Measurements from ENCODE around the gene NECAB3.

The NECAB3 gene

GRCh38 chr20:33675136-33675959 lies 1.1 kb upstream of the NECAB3 start:
- Histone ChIP-seq H3K27me3 (ENCODE audit: insufficient read depth, poor library complexity, severe bottlenecking) (no peaks in the 10 kb centered on the region), H3K27ac (replicated peaks) (no peak overlapping the region), H3K4me3 (replicated peaks; ENCODE audit: insufficient read depth, low read length) (no peak overlapping the region)
- no peak for DNase-seq (ENCODE audit: low read depth in 1 of 2, low spot score in 1 of 2)
- TF ChIP-seq REST (IDR thresholded peaks at IDR 0.05; ENCODE audit: insufficient replicate concordance, low read depth) (no peak), POLR2AphosphoS5 (IDR thresholded peaks at IDR 0.05; ENCODE audit: low read depth) (0 out of 2 replicates have a peak, but pooled peaks have one; percentile 7)

GRCh38 chr20:33673410-33674293 lies 576 bp downstream of the NECAB3 start:
- Histone ChIP-seq H3K27me3 (ENCODE audit: insufficient read depth, poor library complexity, severe bottlenecking) (no peaks in the 10 kb centered on the region), H3K27ac (replicated peaks) (peak overlapping the region; percentile 37; the same call in 1 of the 2 replicates), H3K4me3 (replicated peaks; ENCODE audit: insufficient read depth, low read length) (peak overlapping the region; percentile 48)
- TF ChIP-seq GABPA (IDR thresholded peaks at IDR 0.05; ENCODE audit: low read depth), result no peak
- TF ChIP-seq REST (IDR thresholded peaks at IDR 0.05; ENCODE audit: insufficient replicate concordance, low read depth), result no peak
- no peak for TF ChIP-seq POLR2AphosphoS5 (IDR thresholded peaks at IDR 0.05; ENCODE audit: low read depth)
- no peak for TF ChIP-seq CTCF (IDR thresholded peaks at IDR 0.05; ENCODE audit: insufficient read depth, low read length)
- DNase-seq (ENCODE audit: low read depth in 1 of 2, low spot score in 1 of 2), result no peak

- no peak overlapping the region for H3K4me3 ChIP-seq (replicated peaks; ENCODE audit: insufficient read depth, low read length)
- TF ChIP-seq GABPA (IDR thresholded peaks at IDR 0.05; ENCODE audit: low read depth) (no peak), REST (IDR thresholded peaks at IDR 0.05; ENCODE audit: insufficient replicate concordance, low read depth) (no peak), CTCF (IDR thresholded peaks at IDR 0.05; ENCODE audit: insufficient read depth, low read length) (no peak), SPI1 (IDR thresholded peaks at IDR 0.05; ENCODE audit: borderline replicate concordance, low read depth) (no peak), POLR2AphosphoS5 (IDR thresholded peaks at IDR 0.05; ENCODE audit: low read depth) (no peak)
- no peaks in the 10 kb centered on the region for H3K27me3 ChIP-seq (ENCODE audit: insufficient read depth, poor library complexity, severe bottlenecking)
- no peak for DNase-seq (ENCODE audit: low read depth in 1 of 2, low spot score in 1 of 2)
- no peak overlapping the region for H3K27ac ChIP-seq (replicated peaks)
These were observed 1.2 kb downstream of the NECAB3 start for GRCh38 chr20:33673114-33673409.

All from HL-60 (cell line).